IPS-NIHi11 (cell line): ENCODE measurements around the gene CHCHD4.
"Not testable (repeated sequence)": the region's sequence is repeated elsewhere in the genome, so short reads cannot be mapped to it uniquely, and the experiment has no call there.

ENCODE experiments used
- DNase-seq: peaks from one replicate; pipeline ENCODE4 v3.0.0; 2012; ENCODE audit warnings: mixed read lengths, low spot score

The CHCHD4 gene

DNA sequence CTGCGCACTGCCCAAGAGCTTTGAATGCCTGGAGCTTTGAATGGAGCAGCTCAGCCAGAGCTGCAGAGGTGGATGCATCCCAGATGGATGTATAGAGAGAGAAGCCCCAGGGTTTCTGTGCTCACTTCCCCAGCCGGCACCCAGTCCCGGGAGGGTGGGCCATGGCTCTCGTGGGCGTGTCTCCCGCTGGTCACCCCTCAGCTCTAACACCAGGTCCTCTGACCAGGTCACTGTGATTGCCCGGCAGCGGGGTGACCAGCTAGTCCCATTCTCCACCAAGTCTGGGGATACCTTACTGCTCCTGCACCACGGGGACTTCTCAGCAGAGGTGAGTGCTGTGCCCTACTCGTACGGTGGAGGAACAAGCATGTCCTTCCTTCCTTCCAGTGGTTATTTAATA lies 10.9 kb upstream of the CHCHD4 start:
- DNase-seq = no peak

DNA sequence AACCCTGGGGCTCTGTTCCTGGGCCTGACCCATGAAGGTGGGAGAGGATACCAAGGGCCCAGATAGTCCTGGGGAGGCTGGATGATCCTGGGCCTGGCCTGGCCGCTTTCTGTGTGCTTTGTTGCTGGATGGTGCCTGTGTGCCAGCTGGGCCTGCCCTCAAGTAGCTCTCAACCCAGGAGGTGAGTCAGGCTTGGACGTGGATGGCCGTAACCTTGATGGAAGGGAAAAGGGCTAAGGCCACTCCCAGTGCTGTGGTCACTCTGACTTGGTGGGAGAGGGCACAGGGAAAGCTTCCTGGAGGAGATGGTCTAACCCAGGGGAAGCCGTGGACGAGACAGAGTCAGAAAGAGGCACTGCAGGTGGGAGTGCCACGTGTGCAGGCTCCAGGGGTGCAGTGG lies 9.6 kb upstream of the CHCHD4 start:
- no peak for DNase-seq

DNA sequence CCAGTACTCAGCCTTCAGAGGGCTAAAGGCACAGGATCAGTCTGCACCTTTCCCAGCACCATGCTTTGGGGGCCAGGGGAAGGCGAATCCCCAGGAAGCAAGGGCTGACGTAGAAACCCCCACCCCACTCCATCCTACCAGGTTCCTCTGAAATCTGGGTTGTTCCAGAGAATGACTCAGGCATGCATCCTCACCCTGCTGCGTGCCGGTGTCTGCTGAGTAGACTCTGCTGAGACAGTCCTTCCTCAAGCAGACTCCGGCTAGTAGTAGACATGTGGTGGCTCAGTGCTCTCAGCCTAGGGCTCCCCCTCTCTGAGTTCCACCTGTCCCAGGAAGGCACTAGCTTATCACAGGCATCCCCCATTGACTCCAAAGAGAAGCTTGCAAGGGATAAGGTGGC lies 9.2 kb upstream of the CHCHD4 start:
- DNase-seq = no peak

DNA sequence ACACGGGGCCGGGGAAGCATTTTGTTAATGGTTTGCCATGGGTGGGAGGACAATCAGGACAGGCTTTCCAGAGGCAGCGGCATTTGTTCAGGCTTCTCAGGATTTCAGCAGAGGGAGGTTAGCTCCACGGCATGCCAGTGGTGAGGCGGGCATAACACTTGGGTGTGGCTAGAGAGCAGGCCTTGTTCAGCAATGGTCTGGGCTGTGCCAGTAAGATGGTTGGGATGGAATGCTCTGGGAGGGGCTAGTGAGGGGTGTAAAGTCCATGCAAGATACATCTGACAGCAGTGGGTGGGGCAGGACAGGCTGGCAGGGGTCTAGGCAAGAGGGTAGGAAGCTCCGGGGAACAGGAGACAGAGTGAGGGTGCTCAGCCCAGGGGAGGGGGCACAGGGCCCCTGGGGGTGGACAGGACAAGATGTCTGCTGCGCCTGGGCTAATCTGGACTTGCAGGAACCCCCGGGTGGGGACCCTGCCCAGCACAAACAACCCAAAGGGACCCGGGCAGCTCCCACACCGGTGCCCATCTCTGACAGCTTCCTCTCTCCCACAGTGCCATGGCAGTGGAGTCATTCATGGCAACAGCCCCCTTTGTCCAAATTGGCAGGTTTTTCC lies 8.6 kb upstream of the CHCHD4 start:
- no peak for DNase-seq

DNA sequence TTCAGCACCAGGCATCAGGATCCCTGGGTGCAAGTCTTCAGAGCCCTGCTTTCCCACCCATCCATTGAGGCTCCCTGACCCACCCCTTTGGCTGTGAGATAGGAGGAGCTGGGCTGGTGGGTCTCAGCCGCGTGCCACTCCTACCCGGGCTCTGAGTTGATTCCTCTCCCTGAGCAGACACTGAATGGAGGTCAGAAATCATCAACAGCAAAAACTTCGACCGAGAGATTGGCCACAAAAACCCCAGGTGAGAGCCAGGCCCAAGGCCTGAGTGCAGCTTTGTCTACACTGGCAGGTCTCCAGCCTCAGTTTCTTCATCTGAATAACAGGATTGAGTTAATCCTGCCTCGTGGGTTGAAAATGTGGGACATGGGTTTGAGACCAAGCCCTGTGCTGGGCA lies 8.0 kb upstream of the CHCHD4 start:
- DNase-seq = no peak

DNA sequence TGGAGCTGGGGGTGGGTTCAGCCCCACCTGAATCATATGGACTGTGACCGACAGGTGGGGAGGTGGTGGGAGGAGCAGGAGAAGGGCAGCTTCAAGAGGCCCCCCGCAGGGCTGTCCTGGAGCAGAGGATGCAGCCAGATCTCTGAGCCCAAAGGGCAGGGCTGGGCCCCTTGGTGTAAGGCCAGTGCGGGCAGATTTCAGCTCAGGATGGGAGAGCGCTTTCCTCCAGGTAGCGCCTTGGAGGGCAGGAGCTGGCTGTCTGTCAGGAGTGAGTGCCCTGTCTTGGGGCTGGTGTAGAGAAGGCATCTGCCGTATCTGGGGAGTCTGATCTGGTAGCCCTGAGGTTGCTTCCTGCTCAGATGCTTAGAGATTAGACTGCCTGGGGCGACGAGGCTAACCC lies 7.5 kb upstream of the CHCHD4 start:
- no peak for DNase-seq

DNA sequence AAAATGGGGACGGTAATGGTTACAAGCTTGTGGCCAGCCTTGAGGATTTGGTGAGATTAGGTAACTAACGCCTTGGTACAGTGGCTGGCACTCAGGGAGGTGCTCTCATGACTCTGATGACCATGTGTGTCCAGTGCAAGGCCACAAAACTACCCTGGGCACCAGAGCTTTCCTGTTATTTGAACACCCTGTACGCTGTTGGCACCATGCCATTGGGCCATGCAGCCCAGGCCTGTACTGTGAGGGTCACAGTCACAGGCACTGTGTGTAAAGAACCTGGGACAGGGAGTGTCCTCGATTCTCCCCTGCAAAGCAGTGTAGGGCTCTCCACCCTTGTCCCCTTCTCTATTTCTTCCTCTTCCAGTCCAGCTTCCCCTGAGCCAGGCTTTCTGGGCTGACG lies 6.5 kb upstream of the CHCHD4 start:
- no peak for DNase-seq

DNA sequence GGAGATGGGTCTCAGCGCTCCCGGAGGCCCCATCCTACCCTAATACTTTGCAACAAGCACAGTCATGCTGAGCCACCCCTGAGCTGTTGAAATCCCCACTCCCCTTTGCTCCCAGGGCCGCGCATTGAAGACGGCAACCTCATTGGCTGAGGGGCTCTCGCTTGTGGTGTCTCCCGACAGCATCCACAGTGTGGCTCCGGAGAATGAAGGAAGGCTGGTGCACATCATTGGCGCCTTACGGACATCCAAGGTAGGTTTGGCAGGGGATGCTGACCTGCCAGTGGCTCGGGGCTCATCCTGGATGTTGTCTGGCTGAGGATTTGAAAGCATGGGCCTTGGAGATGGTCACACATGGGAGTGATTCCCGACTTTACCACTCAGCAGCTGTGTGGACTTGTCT lies 6.0 kb upstream of the CHCHD4 start:
- no peak for DNase-seq

DNA sequence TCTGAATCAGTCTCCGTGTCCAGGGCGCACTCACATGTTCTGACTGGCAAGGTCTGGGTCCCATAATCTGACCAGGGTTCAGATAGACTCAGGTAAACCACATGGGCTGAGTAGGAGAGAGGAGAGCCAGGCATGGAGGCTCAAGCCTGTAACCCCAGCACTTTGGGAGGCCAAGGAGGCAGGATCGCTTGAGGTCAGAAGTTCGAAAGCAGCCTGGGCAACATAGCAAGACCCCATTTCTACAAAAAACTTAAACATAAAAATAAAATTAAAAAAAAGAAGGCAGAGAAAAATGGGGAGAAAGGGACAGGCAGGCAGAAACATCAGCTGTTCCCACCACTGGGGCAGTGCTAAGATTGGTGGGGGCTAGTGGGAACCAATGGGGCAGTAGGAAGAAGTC lies 5.6 kb upstream of the CHCHD4 start:
- no peak for DNase-seq

DNA sequence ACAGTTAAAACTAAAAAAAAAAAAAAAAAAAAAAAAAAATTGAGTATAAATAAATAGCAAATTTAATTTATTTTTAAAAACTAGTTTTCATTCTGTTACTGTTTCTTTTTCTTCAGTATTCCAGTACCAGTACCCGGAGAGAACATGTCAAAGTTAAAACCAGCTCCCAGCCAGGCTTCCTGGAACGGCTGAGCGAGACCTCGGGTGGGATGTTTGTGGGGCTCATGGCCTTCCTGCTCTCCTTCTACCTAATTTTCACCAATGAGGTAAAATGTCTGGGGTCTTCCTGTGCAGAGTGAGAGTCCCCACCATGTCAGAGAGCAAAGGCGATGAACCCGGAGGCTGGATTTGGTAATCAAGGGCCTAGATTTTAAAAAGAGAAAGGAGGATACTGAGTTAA lies 4.6 kb upstream of the CHCHD4 start:
- DNase-seq = no peak

DNA sequence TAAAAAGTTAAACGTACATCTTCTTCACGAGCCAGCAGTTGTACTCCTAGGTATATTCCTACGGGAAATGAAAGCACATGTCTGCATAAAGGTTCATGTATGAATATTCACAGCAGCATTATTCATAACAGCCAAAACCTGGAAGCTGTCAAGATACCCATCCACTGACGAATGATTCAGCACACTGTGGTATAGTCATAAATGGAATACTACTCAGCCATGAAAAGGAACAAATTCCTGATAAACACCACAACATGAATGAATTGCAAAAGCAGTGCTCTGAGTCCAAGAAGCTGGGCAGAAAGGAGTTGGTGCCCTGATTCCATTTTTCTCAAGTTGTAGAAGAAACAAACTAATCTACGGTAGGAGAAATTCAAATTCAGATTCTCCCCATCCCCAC lies 4.1 kb upstream of the CHCHD4 start:
- no peak for DNase-seq

DNA sequence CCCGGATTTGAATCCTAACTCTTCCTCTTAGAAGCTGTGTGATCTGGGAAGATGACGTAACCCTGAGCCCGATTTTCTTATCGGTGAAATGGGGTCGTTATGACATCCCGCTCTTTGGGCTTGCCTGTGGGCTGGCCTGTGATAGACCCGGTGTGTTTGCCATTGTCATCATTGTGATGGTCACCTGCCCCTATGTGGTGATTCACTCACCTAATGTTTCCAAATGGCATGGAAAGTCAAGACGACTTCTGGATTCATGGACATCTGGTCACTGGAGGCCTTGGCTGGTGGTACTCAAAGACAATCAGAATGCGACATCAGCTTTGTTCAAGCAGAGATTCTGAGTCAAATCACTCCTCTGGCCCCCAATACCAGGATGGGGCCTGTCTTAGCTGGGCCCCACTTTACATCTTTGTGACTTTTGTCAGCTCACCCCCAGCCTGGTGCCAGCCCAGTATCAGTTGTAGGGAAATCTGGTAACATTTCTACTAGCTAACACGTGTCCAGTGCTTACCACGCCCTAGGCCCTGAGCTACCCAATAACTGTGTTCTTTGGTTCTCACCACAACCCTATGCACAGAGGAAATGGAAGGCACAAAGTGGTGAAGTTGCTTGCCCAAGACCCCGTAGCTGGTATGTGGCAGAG lies 3.0 kb upstream of the CHCHD4 start:
- no peak for DNase-seq

DNA sequence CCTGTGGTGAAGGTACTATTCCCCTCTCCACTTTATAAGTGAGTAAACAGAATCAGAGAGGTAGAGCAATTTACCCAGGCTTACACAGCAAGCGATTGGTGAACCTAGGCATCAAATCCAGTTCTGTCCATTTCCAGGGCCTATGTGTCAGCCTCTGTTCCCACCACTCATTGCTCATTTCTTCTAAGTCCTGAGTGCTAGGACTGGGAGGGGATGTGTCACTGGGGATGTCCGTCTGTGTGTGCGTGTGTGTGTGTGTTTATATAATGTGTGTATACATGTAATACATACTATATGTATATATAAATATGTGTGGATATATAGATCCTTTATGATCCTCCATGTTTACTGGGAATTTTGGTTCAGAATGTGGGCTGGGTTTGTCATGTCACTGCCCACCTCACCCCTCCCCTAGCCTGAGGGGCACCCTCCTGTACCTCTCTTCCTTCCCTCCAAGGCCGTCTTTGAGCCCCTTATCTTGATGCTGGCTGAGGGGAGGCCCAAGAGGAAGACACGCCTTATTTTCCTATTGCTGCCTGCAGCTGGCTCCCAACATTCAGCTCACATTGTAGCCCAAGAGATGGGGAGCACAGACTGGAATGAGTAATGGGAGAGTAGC lies 2.3 kb upstream of the CHCHD4 start:
- no peak for DNase-seq

DNA sequence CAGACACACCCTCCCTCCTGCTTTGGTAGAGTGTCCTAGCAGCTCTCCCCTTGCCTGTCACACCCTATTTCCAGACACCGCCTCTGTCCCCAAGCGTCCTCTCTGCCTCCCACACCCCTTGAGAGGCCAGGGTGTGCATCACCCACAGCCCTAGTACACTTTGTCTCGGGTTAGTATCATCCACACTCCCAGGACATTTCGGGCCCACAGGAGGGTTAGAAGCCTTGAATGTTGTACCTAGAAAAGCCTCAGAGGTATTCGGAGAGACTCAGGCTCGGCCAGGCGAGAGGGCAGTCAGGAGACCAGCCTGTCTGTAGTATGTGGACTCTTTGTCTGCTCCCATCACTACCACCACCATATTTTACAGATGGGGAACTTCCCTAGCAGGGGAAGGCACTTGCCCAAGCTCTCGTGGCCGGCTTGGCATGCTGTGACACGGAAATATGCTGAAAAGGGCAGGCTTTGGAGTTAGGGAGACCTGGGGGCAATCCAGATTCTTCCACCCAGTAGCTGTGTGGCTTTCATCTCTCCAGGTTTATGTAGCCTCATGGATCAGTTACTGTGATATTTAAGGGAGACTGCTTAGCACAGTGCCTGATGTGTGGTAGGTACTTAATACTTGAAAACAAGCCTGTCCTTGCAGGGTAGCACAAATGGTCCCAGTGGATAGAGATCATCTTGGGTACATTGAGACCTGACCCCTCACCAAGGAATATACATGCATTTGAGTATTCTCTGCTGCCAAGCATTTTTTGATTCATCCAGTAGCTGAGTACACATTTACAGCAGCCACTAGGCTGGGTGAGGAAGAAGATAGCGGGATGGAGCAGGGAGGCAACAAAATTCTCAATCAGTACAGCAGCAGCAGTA lies 1.6 kb upstream of the CHCHD4 start:
- no peak for DNase-seq

DNA sequence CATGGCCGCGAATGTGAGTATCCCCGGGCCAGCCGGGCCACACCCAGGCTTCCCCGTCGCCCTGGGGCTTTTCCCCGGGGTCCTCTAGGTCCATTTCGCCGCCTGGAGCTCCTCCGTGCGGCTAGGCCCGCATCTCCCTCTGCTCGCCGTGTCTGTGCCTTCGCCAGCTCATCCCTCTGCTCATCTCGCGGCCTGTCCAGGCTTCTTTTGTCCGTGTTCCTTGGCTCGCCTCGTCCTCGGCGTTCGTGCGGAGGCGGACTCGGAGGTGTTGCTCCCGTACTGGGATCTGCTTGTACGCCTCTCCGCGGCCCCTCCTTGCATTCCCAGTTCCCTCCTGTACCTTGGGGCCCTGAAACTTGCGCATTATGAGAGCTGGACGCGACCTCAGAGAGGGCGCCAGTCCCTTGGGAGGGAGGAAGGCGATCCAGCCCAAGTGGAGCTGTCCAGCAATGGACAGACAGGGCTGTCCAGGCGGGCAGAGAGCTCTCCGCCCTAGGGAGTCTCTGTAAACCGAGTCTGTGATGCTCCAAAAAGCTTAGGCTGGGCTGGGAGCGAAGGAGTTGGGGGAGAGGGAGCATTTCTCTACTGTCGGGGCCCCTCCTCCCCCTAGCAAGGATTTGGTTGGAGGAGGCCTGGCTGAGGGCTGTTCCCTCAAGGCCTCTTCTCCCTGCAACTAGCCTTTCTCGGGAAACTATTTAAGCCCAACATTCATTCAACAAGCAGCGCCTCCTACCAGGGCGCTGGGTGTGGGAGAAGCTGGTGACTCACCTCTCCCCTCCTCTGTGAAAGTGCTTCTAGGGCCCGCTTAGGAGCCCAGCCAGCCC lies 735 bp upstream of the CHCHD4 start:
- peak; percentile 71 for DNase-seq

DNA sequence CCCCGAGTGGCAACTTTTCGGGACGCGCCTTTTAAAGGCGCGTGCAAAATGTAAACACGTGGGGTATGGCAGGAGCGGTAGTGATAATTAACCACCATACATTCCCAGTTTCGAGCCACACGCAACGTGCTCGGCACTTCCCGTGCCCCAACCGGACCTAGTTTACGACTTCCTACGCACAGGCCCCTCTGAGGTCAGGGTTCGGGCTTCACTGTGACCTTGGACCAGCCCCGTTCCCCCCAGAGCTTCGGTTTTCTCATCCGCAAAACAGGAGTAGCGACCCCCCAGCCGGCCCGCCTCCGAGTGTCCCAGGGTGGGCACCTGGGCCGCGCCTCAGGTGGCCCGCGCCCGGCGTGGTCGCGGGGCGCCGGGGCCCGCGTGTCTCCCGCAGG lies 451 bp downstream of the CHCHD4 start:
- peak; percentile 73 for DNase-seq

DNA sequence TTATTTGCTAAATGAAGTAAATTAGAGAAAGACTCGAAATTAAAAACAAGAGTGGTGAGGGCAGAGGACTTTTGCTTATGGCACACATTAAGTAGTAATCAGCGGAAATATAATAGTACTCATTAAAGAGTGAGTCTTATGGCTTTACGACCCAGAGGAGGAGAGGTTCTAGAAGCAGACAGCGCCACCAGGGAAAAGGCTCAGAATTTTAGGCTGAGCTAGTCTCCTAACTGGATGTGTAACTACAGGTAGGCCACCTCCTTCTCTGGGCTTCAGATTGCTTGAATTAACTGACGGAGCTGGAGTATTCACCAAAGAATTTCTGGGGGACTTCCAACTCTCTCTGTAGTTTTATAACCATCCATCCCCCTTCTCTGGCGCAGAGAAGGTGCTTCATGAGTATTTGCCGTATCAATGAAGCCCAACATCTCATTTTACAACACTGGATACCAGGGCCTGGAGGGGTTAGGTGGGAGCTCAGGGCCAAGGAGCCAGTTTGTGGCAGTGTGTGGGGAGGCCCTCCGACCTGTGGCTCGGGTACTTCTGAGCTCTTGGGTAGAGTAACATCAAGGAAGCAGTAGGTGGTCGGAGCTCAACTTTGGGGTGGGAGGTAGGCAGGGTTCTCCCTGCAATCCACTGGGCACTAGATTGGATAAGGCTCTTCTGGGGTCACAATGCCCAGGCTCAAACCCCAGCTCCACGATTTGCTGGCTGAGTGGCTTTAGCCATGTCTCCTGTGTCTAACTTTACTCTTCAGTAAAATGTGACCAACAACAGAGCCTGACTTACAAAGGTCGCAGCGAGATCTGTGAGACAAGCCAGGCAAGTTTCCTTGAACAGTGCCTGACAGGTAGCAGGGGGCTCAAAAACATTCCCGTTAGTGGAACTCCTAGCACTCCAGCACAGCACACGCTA lies 1.1 kb downstream of the CHCHD4 start:
- DNase-seq = no peak

DNA sequence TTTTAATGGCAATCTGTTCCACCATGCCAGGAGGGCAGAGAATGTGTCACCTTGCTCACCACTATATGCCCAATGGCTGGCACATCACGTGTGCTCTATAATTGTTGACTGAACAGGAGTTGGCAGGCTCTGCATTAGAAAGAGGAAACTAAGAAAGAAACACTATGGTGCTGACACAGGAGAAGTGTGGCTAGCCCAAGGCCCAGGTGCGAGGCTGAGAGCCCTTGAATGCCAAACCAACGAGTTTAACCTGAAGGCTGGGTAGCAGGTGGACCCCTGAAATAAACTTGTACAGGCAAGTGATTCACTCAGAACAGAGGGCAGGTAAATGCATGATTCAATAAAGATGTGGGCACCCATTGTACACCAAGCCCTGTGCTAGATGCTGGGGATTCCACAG lies 2.4 kb downstream of the CHCHD4 start:
- no peak for DNase-seq

DNA sequence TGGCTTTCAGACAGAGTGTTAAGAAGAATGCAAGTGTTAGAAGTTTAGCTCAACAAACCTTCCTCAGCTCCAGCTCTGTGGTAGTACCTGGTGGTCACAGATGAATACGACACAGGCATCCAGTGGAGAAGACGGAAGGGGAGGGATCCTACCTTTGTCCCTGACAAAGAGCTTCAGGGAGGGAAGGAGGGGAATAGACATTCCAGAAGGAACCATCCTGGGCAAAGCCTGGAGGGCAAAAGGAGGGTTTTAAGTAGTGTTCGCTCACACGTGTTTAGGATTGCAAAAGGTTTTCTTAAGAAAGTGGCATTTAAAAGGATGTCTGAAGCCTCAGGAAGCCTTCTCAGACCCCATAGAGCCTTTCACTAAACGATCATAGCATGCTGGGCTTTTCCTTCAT lies 2.8 kb downstream of the CHCHD4 start:
- DNase-seq = no peak

DNA sequence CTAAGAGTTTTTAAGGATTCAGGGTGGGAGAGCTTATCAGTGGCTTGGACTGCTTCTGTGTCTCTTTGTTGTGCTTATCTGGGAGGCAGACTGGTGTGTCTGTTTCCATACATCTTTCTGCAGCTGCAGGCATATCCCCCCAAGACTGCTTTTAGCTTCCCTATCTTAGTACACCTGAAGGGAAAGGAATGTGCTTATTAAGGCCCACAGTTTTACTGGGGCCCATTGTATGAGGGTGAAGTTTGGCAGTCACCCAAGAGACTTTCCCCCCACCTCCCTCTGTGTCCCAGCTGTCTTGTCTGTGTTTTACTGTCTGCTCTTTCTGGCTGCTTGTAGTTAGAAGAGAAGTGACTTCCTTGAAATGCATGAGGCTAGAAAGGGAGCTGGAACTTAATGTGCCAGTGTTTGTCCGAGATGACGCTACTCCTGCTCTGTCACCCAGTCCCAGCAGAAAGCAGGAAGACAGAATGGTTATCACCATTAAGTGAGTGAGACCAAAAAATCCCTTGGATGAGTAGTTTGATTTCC lies 3.7 kb downstream of the CHCHD4 start:
- not testable (repeated sequence) for DNase-seq
